GM12873 (cell line): Measurements from ENCODE around the gene SHANK3.

Source experiments
- CTCF ChIP-seq: IDR thresholded peaks from 2 replicates; pipeline ENCODE4 v1.5.1; 2012; ENCODE audit warnings: low read depth, mild to moderate bottlenecking, moderate library complexity, low read length, control low read depth; ENCODE audit not compliant: insufficient read depth; ENCODE audit errors: missing control alignments

SHANK3 gene

GRCh38 chr22:50688448-50688847 lies 15.8 kb downstream of the SHANK3 start:
- TF ChIP-seq CTCF = no peak

- TF ChIP-seq CTCF = peak; percentile 61
These were observed 18.9 kb downstream of the SHANK3 start for GRCh38 chr22:50691521-50691920.

- TF ChIP-seq CTCF = no peak
These were observed 20.8 kb downstream of the SHANK3 start for GRCh38 chr22:50693462-50693861.

- TF ChIP-seq CTCF = no peak
These were observed 21.5 kb downstream of the SHANK3 start for GRCh38 chr22:50694099-50694605.

- no peak for TF ChIP-seq CTCF
These were observed 22.3 kb downstream of the SHANK3 start for GRCh38 chr22:50694766-50695420.

- TF ChIP-seq CTCF = no peak
These were observed 23.0 kb downstream of the SHANK3 start for GRCh38 chr22:50695421-50696250.

- no peak for TF ChIP-seq CTCF
These were observed 23.7 kb downstream of the SHANK3 start for GRCh38 chr22:50696251-50696798.
